Endothelial cell of umbilical vein (primary cell): ENCODE results near the gene FTO. TPM values are rescaled to one million over a fixed set of nuclear protein-coding genes. Genes with fewer than 3 reads are reported as not detected.

Source experiments
- BruUV-seq: library from RNA; stranded (reverse); fragments of 400-500 nt; replicated peaks from 2 replicates; lab custom pipeline; 2021; lab: Mats Ljungman, UMichigan
- CTCF ChIA-PET: fragments of 300-600, 350-600 bp; sonication (Branson Sonifier 250); formaldehyde crosslinking; loops from one replicate; lab custom pipeline; 2021; ENCODE audit warnings: antibody characterized with exemption, inconsistent platforms; lab: Charles Lee
- POLR2A ChIA-PET: fragments of 300-600, 350-600 bp; sonication (Branson Sonifier 250); formaldehyde crosslinking; loops from one replicate; lab custom pipeline; 2021; ENCODE audit warnings: antibody characterized with exemption, inconsistent platforms; lab: Charles Lee
- DNase-seq: peaks from one replicate; pipeline ENCODE4 v3.0.0-alpha.2; 2011; ENCODE audit warnings: low read depth, low spot score
- FAIRE-seq: peaks from 2 replicates; lab custom pipeline; 2011; peaks lifted over from hg19 to GRCh38; lab: Jason Lieb, UNC
- H2AFZ ChIP-seq: 2 replicates; pipeline ENCODE4 v1.6.0; 2012; ENCODE audit warnings: low read depth, low read length, control low read depth, inconsistent platforms
- H3K27ac ChIP-seq: 2 replicates; pipeline ENCODE4 v1.5.1; 2011; ENCODE audit warnings: low read depth, mild to moderate bottlenecking, control low read depth, low read length, moderate library complexity; ENCODE audit not compliant: insufficient read depth
- H3K27me3 ChIP-seq, 2 experiments: 2 replicates each; pipeline versions ENCODE4 v1.6.0 to v1.6.1; 2011; ENCODE audit warnings: low read length in 2 of 2, mixed read lengths in 1 of 2; ENCODE audit not compliant: control insufficient read depth in 2 of 2, insufficient read depth in 2 of 2
- H3K36me3 ChIP-seq, 2 experiments: 2 replicates in 1 of 2; 3 replicates in 1 of 2; pipeline ENCODE4 v1.5.1; 2011; ENCODE audit warnings: low read length in 2 of 2, mild to moderate bottlenecking in 1 of 2, moderate library complexity in 1 of 2; ENCODE audit not compliant: control insufficient read depth in 2 of 2, insufficient read depth in 2 of 2; ENCODE audit errors: extremely low read depth in 1 of 2
- H3K4me1 ChIP-seq: 3 replicates; pipeline ENCODE4 v1.5.1; 2011; ENCODE audit warnings: mild to moderate bottlenecking, low read length; ENCODE audit not compliant: control insufficient read depth, insufficient read depth; ENCODE audit errors: extremely low read depth
- H3K4me2 ChIP-seq: 2 replicates; pipeline ENCODE4 v1.6.1; 2011; ENCODE audit warnings: low read length, control low read depth, mixed read lengths; ENCODE audit not compliant: insufficient read depth
- H3K4me3 ChIP-seq, 3 experiments: fragments of 200-600 bp in 1 of 3; sonication (generic), shearing (Covaris generic) in 1 of 3; replicated peaks in 1 of 3; 2 replicates each; pipeline ENCODE4 v1.5.1; 2011 to 2016; ENCODE audit warnings: control low read depth in 3 of 3, low read length in 3 of 3, mild to moderate bottlenecking in 2 of 3, inconsistent platforms in 1 of 3, low read depth in 1 of 3, moderate library complexity in 1 of 3; ENCODE audit not compliant: insufficient read depth in 1 of 3
- H3K79me2 ChIP-seq: 2 replicates; pipeline ENCODE4 v1.6.0; 2012; ENCODE audit warnings: low read length, inconsistent platforms; ENCODE audit not compliant: control insufficient read depth, insufficient read depth
- H3K9ac ChIP-seq: replicated peaks from 2 replicates; pipeline ENCODE3; 2011; ENCODE audit warnings: low read length, control low read depth; ENCODE audit not compliant: insufficient read depth; ENCODE audit errors: extremely low read depth
- H3K9me1 ChIP-seq: replicated peaks from 3 replicates; pipeline ENCODE4 v1.6.0; 2011; ENCODE audit warnings: mild to moderate bottlenecking, low read length; ENCODE audit not compliant: control insufficient read depth, insufficient read depth; ENCODE audit errors: extremely low read depth
- H3K9me3 ChIP-seq: replicated peaks from 2 replicates; pipeline ENCODE4 v1.5.1; 2012; ENCODE audit warnings: low read length, inconsistent platforms; ENCODE audit not compliant: control insufficient read depth, insufficient read depth
- H4K20me1 ChIP-seq: replicated peaks from 2 replicates; pipeline ENCODE3; 2011; ENCODE audit warnings: mild to moderate bottlenecking, low read length; ENCODE audit not compliant: control insufficient read depth, insufficient read depth; ENCODE audit errors: extremely low read depth
- EZH2 ChIP-seq: IDR thresholded peaks from 2 replicates; pipeline ENCODE4 v1.6.1; 2012; ENCODE audit warnings: borderline replicate concordance, low read depth, mild to moderate bottlenecking, moderate library complexity, low read length, inconsistent platforms; ENCODE audit not compliant: severe bottlenecking
- FOS ChIP-seq: IDR thresholded peaks from 2 replicates; pipeline ENCODE4 v1.6.1; 2011; ENCODE audit warnings: mild to moderate bottlenecking, low read length, moderate library complexity, borderline replicate concordance; ENCODE audit not compliant: insufficient read depth
- GATA2 ChIP-seq: IDR thresholded peaks from 2 replicates; pipeline ENCODE4 v1.7.0; 2011; ENCODE audit warnings: low read depth, mild to moderate bottlenecking, moderate library complexity, mixed read lengths, low read length; ENCODE audit not compliant: insufficient read length, insufficient read depth
- JUN ChIP-seq: IDR thresholded peaks from 2 replicates; pipeline ENCODE4 v1.6.1; 2011; ENCODE audit warnings: borderline replicate concordance, low read depth; ENCODE audit not compliant: insufficient read length, insufficient read depth
- MYC ChIP-seq: IDR thresholded peaks from one replicate; pipeline ENCODE4 v1.6.1; 2011; ENCODE audit warnings: mild to moderate bottlenecking, low read depth, low read length
- POLR2A ChIP-seq: IDR thresholded peaks from 2 replicates; pipeline ENCODE4 v1.6.1; 2012; ENCODE audit warnings: low read depth, mild to moderate bottlenecking, control low read depth, low read length
- POLR2AphosphoS5 ChIP-seq: IDR thresholded peaks from 2 replicates; pipeline ENCODE4 v1.6.1; 2012; ENCODE audit warnings: low read depth, mild to moderate bottlenecking, control low read depth, low read length, moderate library complexity; ENCODE audit not compliant: insufficient read depth
- dilution Hi-C: fragments of 300-500 bp; cut with MboI; formaldehyde crosslinking; loops from one replicate; pipeline ENCODE4 v1.15.0; 2019; ENCODE audit warnings: low sequenced_read_pairs; ENCODE audit not compliant: extremely low pct_ligation_motif_present
- intact Hi-C: fragments of 100-400 bp; cut with micrococcal nuclease; formaldehyde crosslinking; loops from one replicate; pipeline ENCODE4 v1.10.0; 2022
- polyA plus RNA-seq, 4 experiments: library from polyadenylated mRNA; depleted of rRNA in 3 of 4; stranded (reverse) in 3 of 4; unstranded in 1 of 4; fragments of >200 nt; gene quantifications; 2 replicates each; pipeline versions ENCODE4 v1.2.1 to v1.2.3, GENCODE V29; 2011 to 2012; ENCODE audit warnings: missing spikeins in 1 of 4
- total RNA-seq: library from RNA; stranded (reverse); gene quantifications from 2 replicates; pipeline ENCODE4 v1.2.3, GENCODE V29; 2021
- TF ChIP-seq, protein P1 (sequence below), 2 donors: IDR thresholded peaks; 1 replicate in 1 of 2; 2 replicates in 1 of 2; pipeline ENCODE4 v1.5.1; 2011; ENCODE audit warnings: low read length in 2 of 2, mild to moderate bottlenecking in 2 of 2, moderate library complexity in 2 of 2, control low read depth in 1 of 2, inconsistent platforms in 1 of 2, low read depth in 1 of 2; ENCODE audit not compliant: insufficient read depth in 1 of 2; ENCODE audit errors: extremely low read depth in 1 of 2
- TF ChIP-seq, protein P2 (sequence below): IDR thresholded peaks from 2 replicates; pipeline ENCODE4 v1.6.1; 2011; ENCODE audit not compliant: insufficient read depth, insufficient read length

FTO gene
- total and polyA plus RNA-seq, 2 donors (not counting 3 experiments of a cell fraction or from before 2014, with no cell fraction given), result 48.6 to 87.1 TPM

DNA sequence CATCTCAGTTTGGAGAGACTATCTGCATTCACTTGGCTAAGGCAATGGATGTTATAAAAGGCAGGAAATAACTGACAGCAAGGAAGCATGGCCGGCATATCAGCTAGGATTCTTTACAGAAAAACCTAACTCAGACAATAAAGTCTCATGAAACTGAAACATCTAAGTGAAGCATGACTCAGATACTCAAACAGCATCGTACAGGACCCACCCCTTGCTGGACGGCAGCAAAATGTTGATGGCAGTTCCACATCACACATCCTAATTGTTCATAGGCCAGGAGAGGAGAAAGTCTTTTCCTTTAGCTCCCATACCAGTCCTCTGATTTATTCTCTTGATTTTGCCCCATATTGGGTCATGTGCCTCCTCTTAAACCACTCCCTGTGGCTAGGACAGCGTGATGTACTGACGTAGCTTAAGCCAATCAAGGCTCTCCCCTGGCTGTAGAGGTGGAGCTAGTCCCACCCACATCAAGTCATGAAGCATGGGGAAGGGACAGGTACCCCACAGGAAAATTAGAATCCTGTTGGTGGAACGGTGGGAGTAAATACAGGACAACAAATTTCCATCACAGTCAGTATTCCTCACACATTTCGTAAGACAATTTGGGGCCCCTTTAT is 403.7 kb downstream of the FTO start:
- ChIA-PET POLR2A (no interaction called here), CTCF (no interaction called here)
- H3K9ac ChIP-seq, result no peak overlapping the region
- DNase-seq (no peak), FAIRE-seq (no peak)
- H3K9me3 ChIP-seq, result no peaks in the 10 kb centered on the region
- H3K9me1 ChIP-seq, result no peaks in the 10 kb centered on the region
- no peak overlapping the region for H3K27ac ChIP-seq
- no TSS peak for BruUV-seq
- H3K4me2 ChIP-seq, result no peak overlapping the region
- no peaks in the 10 kb centered on the region for H3K4me1 ChIP-seq
- dilution Hi-C loops (no loop called here), intact Hi-C loops (no loop called here)
- no peak overlapping the region for H2AFZ ChIP-seq
- TF ChIP-seq FOS (no peak), JUN (no peak), EZH2 (no peak), MYC (no peak), POLR2A (no peak), GATA2 (no peak), POLR2AphosphoS5 (no peak)
- TF ChIP-seq, protein P1, sequence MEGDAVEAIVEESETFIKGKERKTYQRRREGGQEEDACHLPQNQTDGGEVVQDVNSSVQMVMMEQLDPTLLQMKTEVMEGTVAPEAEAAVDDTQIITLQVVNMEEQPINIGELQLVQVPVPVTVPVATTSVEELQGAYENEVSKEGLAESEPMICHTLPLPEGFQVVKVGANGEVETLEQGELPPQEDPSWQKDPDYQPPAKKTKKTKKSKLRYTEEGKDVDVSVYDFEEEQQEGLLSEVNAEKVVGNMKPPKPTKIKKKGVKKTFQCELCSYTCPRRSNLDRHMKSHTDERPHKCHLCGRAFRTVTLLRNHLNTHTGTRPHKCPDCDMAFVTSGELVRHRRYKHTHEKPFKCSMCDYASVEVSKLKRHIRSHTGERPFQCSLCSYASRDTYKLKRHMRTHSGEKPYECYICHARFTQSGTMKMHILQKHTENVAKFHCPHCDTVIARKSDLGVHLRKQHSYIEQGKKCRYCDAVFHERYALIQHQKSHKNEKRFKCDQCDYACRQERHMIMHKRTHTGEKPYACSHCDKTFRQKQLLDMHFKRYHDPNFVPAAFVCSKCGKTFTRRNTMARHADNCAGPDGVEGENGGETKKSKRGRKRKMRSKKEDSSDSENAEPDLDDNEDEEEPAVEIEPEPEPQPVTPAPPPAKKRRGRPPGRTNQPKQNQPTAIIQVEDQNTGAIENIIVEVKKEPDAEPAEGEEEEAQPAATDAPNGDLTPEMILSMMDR (IDR thresholded peaks at IDR 0.05; ENCODE audit: extremely low read depth in 1 of 2, insufficient read depth in 1 of 2, low read depth in 1 of 2, low read length in 2 of 2), result no peak
- TF ChIP-seq, protein P2, sequence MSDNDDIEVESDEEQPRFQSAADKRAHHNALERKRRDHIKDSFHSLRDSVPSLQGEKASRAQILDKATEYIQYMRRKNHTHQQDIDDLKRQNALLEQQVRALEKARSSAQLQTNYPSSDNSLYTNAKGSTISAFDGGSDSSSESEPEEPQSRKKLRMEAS, result no peak
- H3K36me3 ChIP-seq, result no peaks in the 10 kb centered on the region
- H3K79me2 ChIP-seq, result no peaks in the 10 kb centered on the region
- no peaks in the 10 kb centered on the region for H3K27me3 ChIP-seq
- H4K20me1 ChIP-seq, result no peaks in the 10 kb centered on the region
- H3K4me3 ChIP-seq, result no peak overlapping the region
